ENCODE results near the gene CCND2. TPM values are rescaled to one million over a fixed set of nuclear protein-coding genes. Genes with fewer than 3 reads are reported as not detected.

The CCND2 gene
- total and polyA plus RNA-seq, 3 donors from 2014 or later, result 7.9 to 21.3 (median 19.9) TPM

DNA sequence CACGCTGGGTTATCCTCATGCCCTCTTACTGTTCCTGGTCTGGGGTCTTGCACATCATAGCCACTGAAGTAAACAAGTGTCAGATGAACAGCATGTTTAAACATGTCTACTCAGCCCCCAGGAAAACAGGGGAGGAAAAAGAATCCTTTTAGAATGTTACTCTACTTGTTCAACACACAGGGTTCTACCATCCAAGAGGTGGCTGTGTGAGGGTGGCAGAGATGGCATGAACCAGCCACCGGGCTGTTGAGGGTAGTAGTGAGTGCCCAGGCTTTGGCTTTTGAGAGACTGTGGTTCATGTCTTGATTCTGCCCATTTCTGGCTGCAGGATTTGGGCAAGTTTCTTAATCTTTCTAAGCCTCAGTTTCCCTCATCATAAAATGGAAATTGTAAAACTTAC is 21.6 kb upstream of the CCND2 start:
- Histone ChIP-seq H3K4me1 (no peaks in the 10 kb centered on the region), H3K27ac (no peak overlapping the region), H3K9me3 (no peaks in the 10 kb centered on the region), H3K4me3 (no peak overlapping the region), H3K27me3 (no peaks in the 10 kb centered on the region), H3K36me3 (ENCODE audit: low read depth, missing control alignments) (no peaks in the 10 kb centered on the region)
- DNase-seq, result no peak
- WGBS, 2 donors, result 84 to 95% methylated on average over 2 of the region's 2 CpGs
- no peak for TF ChIP-seq POLR2A (IDR thresholded peaks at IDR 0.05)
- TF ChIP-seq, protein P1, sequence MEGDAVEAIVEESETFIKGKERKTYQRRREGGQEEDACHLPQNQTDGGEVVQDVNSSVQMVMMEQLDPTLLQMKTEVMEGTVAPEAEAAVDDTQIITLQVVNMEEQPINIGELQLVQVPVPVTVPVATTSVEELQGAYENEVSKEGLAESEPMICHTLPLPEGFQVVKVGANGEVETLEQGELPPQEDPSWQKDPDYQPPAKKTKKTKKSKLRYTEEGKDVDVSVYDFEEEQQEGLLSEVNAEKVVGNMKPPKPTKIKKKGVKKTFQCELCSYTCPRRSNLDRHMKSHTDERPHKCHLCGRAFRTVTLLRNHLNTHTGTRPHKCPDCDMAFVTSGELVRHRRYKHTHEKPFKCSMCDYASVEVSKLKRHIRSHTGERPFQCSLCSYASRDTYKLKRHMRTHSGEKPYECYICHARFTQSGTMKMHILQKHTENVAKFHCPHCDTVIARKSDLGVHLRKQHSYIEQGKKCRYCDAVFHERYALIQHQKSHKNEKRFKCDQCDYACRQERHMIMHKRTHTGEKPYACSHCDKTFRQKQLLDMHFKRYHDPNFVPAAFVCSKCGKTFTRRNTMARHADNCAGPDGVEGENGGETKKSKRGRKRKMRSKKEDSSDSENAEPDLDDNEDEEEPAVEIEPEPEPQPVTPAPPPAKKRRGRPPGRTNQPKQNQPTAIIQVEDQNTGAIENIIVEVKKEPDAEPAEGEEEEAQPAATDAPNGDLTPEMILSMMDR (IDR thresholded peaks at IDR 0.05), result no peak
- intact Hi-C loops (cut with DNase I; ENCODE audit: low total_unique reads), result no loop called here

DNA sequence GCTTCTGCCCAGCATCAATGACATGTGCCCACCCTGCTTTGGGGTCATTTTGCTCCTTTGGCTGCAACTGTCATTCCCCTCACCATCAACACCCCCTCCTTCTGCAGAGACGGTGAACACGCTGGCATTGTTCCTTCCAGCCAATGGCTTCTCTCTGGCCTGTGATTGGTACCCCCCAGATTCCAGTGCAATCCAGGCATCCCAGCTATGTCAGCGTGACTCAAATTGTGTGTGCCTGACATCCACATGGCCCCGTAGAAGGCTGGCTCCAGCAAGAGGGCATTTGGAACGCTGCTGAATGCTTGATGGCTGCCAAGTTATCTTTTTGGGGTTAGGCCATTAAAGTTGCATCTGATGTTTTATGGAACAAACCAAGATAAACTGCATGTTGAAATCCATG is 21.0 kb upstream of the CCND2 start:
- intact Hi-C loops (cut with DNase I; ENCODE audit: low total_unique reads), result no loop called here
- Histone ChIP-seq H3K9me3 (no peaks in the 10 kb centered on the region), H3K27ac (no peak overlapping the region), H3K4me1 (no peaks in the 10 kb centered on the region), H3K27me3 (no peaks in the 10 kb centered on the region), H3K4me3 (no peak overlapping the region), H3K36me3 (ENCODE audit: low read depth, missing control alignments) (no peaks in the 10 kb centered on the region)
- no peak for DNase-seq
- no peak for TF ChIP-seq POLR2A (IDR thresholded peaks at IDR 0.05)
- TF ChIP-seq, protein P1 (IDR thresholded peaks at IDR 0.05), result no peak
- WGBS, 2 donors, result 79 to 89% methylated on average over 5 of the region's 5 CpGs

DNA sequence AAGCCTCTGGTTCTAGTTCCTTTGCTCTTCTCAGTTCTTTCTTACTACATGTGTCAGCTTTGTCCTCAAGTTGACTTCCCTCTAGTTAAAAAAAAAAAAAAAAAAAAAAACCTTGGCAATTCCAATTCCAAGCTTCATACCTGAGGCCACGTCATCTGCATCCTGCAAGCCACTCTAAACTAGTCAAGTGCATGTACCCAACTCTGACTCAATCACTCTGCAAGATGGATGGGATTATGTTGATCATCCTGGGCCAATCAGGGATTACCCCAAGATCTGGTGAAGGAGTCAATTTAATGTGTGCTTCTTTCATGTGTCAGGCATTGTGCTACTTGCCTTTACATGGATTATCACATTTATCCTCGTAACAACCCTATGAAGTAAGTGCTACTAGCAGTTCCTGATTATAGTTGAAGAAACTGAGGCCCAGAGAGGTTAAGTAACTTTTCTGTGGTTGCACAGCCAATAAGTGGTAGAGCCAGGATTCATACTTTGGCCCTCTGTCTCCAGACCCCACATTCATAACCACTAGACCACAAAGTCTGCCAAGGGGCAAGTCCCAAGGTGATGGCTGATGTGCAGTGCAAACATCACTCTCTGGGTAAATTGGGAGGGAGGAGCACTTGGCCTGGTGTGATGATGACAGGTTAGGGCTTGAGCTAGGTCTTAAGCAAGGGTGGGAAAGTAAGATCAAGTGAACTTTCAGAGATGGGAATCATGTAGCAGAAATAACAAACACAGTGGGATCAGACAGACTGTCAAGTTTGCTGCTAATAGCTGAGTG is 17.3 kb upstream of the CCND2 start:
- no peaks in the 10 kb centered on the region for H3K27me3 ChIP-seq
- H3K9me3 ChIP-seq, result no peaks in the 10 kb centered on the region
- TF ChIP-seq, protein P1 (IDR thresholded peaks at IDR 0.05), result no peak
- no peak for TF ChIP-seq POLR2A (IDR thresholded peaks at IDR 0.05)
- H3K36me3 ChIP-seq (ENCODE audit: low read depth, missing control alignments), result no peaks in the 10 kb centered on the region
- H3K27ac ChIP-seq, result no peak overlapping the region
- intact Hi-C loops (cut with DNase I; ENCODE audit: low total_unique reads), result no loop called here
- WGBS, 2 donors, result 91 to 93% methylated on average over 2 of the region's 2 CpGs
- no peaks in the 10 kb centered on the region for H3K4me1 ChIP-seq
- H3K4me3 ChIP-seq, result no peak overlapping the region
- DNase-seq, result no peak

- intact Hi-C loops (cut with DNase I; ENCODE audit: low total_unique reads), result no loop called here
These were observed 16.1 kb upstream of the CCND2 start for GRCh38 chr12:4257442-4257841.

More at GRCh38 chr12:4257442-4257841, 16.1 kb upstream of the CCND2 start:
- TF ChIP-seq, protein P1 (IDR thresholded peaks at IDR 0.05), result no peak
- no peak for TF ChIP-seq POLR2A (IDR thresholded peaks at IDR 0.05)
- Histone ChIP-seq H3K4me3 (no peak overlapping the region), H3K4me1 (no peaks in the 10 kb centered on the region), H3K27me3 (no peaks in the 10 kb centered on the region), H3K9me3 (no peaks in the 10 kb centered on the region), H3K27ac (no peak overlapping the region), H3K36me3 (ENCODE audit: low read depth, missing control alignments) (no peaks in the 10 kb centered on the region)
- no peak for DNase-seq

Data from testis (tissue), 3 donors.